AG09309 (cell line): ENCODE measurements around the gene FOXN3.
"Not testable (repeated sequence)": the region's sequence is repeated elsewhere in the genome, so short reads cannot be mapped to it uniquely, and the experiment has no call there.

Source experiments
- DNase-seq: peaks from one replicate; pipeline ENCODE4 v3.0.0-alpha.2; 2010; ENCODE audit warnings: low read depth
- H3K4me3 ChIP-seq: 2 replicates; pipeline ENCODE4 v1.5.1; 2011; ENCODE audit warnings: mild to moderate bottlenecking, low read depth, low read length, moderate library complexity; ENCODE audit not compliant: control insufficient read depth
- TF ChIP-seq, protein P1 (sequence below): IDR thresholded peaks from 2 replicates; pipeline ENCODE4 v1.5.1; 2011; ENCODE audit warnings: mild to moderate bottlenecking, low read depth, low read length, inconsistent platforms; ENCODE audit not compliant: insufficient read depth, control insufficient read depth; ENCODE audit errors: missing control alignments

Gene FOXN3

DNA sequence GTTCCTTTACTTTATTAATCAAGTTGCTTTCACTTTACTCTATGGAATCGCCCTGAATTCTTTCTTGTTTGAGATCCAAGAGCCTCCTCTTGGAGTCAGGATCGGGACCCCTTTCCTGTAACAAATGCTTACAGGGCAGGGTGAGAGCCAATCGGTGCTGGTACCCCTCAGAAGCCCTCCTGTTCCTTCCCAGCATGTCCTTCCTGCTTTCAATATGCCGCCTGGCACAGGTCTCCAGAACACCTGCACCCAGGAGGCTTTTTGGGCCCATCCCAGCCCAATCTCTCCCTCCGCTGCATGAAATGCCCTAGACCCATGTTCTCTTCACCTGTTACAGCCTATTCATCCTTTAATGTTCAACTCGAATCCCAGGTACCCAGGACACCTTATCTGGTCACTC, 122.2 kb downstream of the FOXN3 start:
- DNase-seq = no peak
- H3K4me3 ChIP-seq = no peak overlapping the region
- TF ChIP-seq, protein P1, sequence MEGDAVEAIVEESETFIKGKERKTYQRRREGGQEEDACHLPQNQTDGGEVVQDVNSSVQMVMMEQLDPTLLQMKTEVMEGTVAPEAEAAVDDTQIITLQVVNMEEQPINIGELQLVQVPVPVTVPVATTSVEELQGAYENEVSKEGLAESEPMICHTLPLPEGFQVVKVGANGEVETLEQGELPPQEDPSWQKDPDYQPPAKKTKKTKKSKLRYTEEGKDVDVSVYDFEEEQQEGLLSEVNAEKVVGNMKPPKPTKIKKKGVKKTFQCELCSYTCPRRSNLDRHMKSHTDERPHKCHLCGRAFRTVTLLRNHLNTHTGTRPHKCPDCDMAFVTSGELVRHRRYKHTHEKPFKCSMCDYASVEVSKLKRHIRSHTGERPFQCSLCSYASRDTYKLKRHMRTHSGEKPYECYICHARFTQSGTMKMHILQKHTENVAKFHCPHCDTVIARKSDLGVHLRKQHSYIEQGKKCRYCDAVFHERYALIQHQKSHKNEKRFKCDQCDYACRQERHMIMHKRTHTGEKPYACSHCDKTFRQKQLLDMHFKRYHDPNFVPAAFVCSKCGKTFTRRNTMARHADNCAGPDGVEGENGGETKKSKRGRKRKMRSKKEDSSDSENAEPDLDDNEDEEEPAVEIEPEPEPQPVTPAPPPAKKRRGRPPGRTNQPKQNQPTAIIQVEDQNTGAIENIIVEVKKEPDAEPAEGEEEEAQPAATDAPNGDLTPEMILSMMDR = no peak

DNA sequence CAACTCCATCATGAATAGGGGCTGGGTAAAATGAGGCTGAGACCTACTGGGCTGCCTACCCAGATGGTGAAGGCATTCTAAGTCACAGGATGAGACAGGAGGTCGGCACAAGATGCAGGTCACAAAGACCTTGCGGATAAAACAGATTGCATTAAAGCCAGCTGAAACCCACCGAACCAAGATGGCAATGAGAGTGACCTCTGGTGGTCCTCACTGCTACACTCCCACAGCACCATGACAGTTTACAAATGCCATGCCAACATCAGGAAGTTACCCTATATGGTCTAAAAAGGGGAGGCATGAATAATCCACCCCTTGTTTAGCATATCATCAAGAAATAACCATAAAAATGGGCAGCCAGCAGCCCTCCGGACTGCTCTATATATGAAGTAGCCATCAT, 122.6 kb downstream of the FOXN3 start:
- DNase-seq, H3K4me3 ChIP-seq: not testable (repeated sequence)

DNA sequence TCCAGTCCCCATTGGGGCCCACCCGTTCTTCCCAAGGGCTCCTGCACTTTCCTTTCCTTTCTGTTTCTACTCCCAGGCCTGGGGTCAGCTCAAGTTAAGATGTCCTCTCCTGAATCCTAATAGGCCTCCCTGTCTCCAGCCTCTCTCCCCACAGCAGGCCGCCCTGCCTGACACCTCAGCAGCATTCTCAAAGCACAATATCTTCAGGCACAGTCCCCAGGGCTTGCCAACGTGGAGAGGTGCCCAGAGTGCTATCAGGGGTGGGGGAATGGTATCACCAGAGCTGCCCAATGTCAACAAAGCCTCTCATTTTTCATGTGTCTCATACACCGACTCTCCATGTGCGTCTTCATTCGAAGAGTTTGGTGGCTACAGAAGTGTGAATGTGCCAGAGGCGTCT, 123.0 kb downstream of the FOXN3 start:
- H3K4me3 ChIP-seq = no peak overlapping the region
- TF ChIP-seq, protein P1 = no peak
- no peak for DNase-seq

DNA sequence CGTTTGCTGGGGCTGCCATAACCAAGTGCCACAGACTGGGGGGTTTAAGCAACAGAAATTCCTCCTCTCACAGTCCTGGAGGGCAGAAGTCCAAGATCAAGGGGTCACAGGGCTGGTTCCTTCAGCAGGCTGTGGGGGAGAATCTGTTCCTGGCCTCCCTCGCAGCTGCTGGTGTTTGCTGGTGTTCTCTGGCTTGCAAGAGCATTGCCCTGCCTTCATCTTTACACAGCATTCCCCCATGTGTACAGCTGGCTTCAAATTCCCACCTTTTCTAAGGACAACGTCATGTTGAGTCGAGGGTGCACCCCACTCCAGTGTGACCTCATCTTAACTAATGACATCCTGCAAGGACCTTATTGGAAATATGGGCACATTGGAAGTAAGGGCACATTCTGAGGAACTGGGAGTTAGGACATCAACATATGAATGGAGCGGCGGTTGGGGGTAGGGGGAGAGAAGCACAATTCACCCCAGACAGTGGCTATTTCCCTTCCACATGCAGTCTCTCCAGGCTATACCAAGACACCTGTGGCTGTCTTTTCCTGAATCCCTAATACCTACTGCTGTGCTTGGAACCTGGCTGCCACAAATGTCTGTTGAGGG, 123.6 kb downstream of the FOXN3 start:
- DNase-seq = no peak
- no peak overlapping the region for H3K4me3 ChIP-seq
- TF ChIP-seq, protein P1 = no peak

DNA sequence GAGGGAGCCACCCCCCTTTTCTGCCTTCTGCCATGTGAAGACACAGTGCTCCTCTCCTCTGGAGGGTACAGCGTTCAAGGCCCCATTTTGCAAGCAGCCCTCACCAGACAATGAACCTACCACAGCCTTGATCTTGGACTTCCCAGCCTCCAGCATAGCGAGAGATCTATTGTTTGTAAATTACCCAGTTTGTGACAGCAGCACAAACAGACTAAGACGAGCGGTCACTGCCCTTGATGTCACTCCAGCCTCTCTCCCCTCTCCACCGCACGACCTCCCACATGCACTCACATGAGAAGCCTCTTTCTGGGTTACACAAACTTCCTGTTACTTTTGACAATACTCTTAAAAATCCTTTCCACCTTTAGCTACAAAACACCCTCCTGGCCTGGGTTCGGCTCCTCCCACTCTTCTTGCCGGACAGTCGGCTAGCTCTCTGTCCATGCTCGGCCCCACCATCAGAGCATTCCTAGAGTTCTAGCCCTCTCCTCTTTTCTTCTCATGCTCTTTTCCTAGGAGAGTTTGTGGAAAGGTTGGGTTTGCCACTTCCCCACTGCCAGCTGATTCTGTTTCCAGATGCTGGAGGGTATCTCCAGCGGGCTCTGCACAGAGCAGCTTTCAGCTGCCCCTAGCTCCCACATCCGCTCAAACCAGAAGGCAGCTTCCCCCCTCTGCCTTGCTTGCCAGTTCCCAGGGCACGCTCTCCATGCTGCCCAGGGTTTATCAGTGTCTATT, 124.3 kb downstream of the FOXN3 start:
- no peak for DNase-seq
- no peak overlapping the region for H3K4me3 ChIP-seq
- TF ChIP-seq, protein P1 = no peak

DNA sequence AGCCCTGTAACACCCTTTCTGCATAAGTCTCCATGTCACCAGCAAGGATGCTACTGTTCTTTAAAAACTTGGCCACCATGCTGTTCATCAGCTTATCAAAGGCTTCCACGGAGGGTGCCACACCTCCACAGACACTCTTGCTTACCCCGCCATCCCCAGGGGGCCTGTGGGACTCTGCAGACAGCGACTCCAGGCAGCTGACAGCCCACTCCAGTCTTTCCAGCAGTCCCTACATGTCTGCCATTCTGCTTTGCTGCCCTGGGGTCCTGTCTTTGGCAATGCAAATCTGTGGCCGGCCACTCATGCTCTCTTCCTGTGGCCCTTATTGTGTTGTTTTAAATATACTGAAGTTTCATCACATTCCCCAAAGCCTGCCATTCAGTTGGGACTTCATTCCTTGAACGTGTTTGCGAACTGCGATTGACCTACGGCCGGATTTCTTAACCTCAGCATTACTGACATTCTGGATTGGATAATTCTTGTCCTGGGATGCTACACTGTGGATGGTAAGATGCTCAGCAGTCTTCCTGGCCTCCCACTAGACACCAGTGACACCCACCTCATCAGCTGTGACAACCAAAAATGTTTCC, 125.6 kb downstream of the FOXN3 start:
- DNase-seq = no peak

More for the DNA sequence above, 125.6 kb downstream of the FOXN3 start:
- TF ChIP-seq, protein P1 = no peak
- H3K4me3 ChIP-seq = no peak overlapping the region
